Peyer's patch (tissue), 4 donors: Measurements from ENCODE around the gene PPM1L.

Experiments
- CTCF ChIP-seq, 6 experiments: fragments of 450-650 bp in 4 of 6; fragments of 200-600 bp in 2 of 6; sonication (generic) in 1 of 6; IDR thresholded peaks; one replicate each; pipeline ENCODE4 v1.5.1; 2017 to 2019; ENCODE audit warnings: antibody characterized with exemption in 6 of 6, mild to moderate bottlenecking in 3 of 6, moderate library complexity in 1 of 6
- POLR2A ChIP-seq, 2 donors: fragments of 450-650 bp; IDR thresholded peaks; one replicate each; pipeline ENCODE4 v1.5.1; 2017; ENCODE audit warnings: antibody characterized with exemption in 2 of 2, mild to moderate bottlenecking in 2 of 2, moderate library complexity in 2 of 2

DNA sequence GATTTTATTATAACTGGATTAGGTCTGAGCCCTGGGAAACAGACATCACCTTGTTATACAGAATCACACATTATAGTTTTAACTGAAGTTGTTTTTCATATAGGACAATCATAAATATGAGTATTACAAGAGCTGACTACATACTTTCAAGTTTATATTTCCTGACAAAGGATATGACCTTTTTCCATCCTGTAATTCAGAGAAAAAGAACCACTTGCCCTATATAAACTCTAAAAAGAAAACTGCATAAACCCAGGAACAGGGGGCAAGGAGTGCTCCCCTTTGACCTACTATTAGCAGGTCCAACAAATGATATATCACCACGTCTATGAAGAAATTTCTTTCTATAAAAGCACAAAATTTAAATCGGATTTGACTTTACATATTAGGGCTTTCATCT is 328.2 kb downstream of the PPM1L start:
- TF ChIP-seq CTCF (IDR thresholded peaks at IDR 0.05) (no peak), POLR2A (IDR thresholded peaks at IDR 0.05) (no peak)
